Mesenchymal stem cell (in vitro differentiated cells and primary cell): Measurements from ENCODE around the gene P2RY6.

ENCODE experiments used
- DNase-seq: peaks from one replicate; pipeline ENCODE4 v3.0.0-alpha.2; 2013
- H2AFZ ChIP-seq: one replicate; pipeline ENCODE4 v1.6.1; 2013; ENCODE audit warnings: low read depth, mild to moderate bottlenecking, control low read depth, inconsistent platforms, low read length, moderate library complexity
- H2AK5ac ChIP-seq: 2 replicates; pipeline ENCODE4 v1.6.1; 2013; ENCODE audit warnings: low read length, moderate library complexity, mild to moderate bottlenecking, inconsistent platforms; ENCODE audit not compliant: severe bottlenecking
- H2BK120ac ChIP-seq: one replicate; pipeline ENCODE4 v1.6.1; 2013; ENCODE audit warnings: low read depth, mild to moderate bottlenecking, inconsistent platforms, low read length, moderate library complexity
- H2BK12ac ChIP-seq, 2 experiments: one replicate each; pipeline ENCODE4 v1.6.1; 2013; ENCODE audit warnings: inconsistent platforms in 2 of 2, low read length in 2 of 2, mild to moderate bottlenecking in 2 of 2, moderate library complexity in 2 of 2, control low read depth in 1 of 2
- H2BK15ac ChIP-seq: one replicate; pipeline ENCODE4 v1.6.1; 2013; ENCODE audit warnings: mild to moderate bottlenecking, low read depth, inconsistent platforms; ENCODE audit not compliant: poor library complexity, severe bottlenecking
- H2BK5ac ChIP-seq: 2 replicates; pipeline ENCODE4 v1.6.1; 2013; ENCODE audit warnings: low read depth, mild to moderate bottlenecking, low read length, control low read depth, inconsistent platforms; ENCODE audit not compliant: poor library complexity, severe bottlenecking
- H3K14ac ChIP-seq, 2 experiments: one replicate each; pipeline ENCODE4 v1.6.1; 2013; ENCODE audit warnings: inconsistent platforms in 2 of 2, low read length in 2 of 2, control low read depth in 1 of 2, mild to moderate bottlenecking in 1 of 2, moderate library complexity in 1 of 2
- H3K18ac ChIP-seq, 2 experiments: one replicate each; pipeline ENCODE4 v1.6.1; 2013; ENCODE audit warnings: inconsistent platforms in 2 of 2, low read length in 2 of 2, control low read depth in 1 of 2, low read depth in 1 of 2, mild to moderate bottlenecking in 1 of 2
- H3K23ac ChIP-seq, 2 experiments: one replicate each; pipeline ENCODE4 v1.6.1; 2013; ENCODE audit warnings: inconsistent platforms in 2 of 2, low read length in 2 of 2, mild to moderate bottlenecking in 2 of 2, moderate library complexity in 2 of 2, control low read depth in 1 of 2
- H3K27ac ChIP-seq: 2 replicates; pipeline ENCODE4 v1.5.1; 2013; ENCODE audit warnings: mild to moderate bottlenecking, moderate library complexity, low read length, control low read depth, inconsistent platforms; ENCODE audit not compliant: poor library complexity, severe bottlenecking
- H3K27me3 ChIP-seq, 2 experiments: 2 replicates each; pipeline versions ENCODE4 v1.6.1 to v1.7.0; 2013; ENCODE audit warnings: low read length in 2 of 2, mild to moderate bottlenecking in 2 of 2, moderate library complexity in 2 of 2, control low read depth in 1 of 2, inconsistent platforms in 1 of 2; ENCODE audit not compliant: control insufficient read depth in 1 of 2, insufficient read depth in 1 of 2
- H3K36me3 ChIP-seq, 2 experiments: 2 replicates each; pipeline versions ENCODE4 v1.6.1 to v1.7.0; 2013; ENCODE audit warnings: low read length in 2 of 2, control low read depth in 1 of 2, inconsistent platforms in 1 of 2, low read depth in 1 of 2, mild to moderate bottlenecking in 1 of 2; ENCODE audit not compliant: insufficient read depth in 2 of 2, control insufficient read depth in 1 of 2
- H3K4ac ChIP-seq, 2 experiments: one replicate each; pipeline ENCODE4 v1.6.1; 2013; ENCODE audit warnings: inconsistent platforms in 2 of 2, low read length in 2 of 2, mild to moderate bottlenecking in 2 of 2, moderate library complexity in 2 of 2, control low read depth in 1 of 2, low read depth in 1 of 2
- H3K4me1 ChIP-seq: 2 replicates; pipeline ENCODE4 v1.6.1; 2013; ENCODE audit warnings: low read depth, low read length, control low read depth; ENCODE audit not compliant: control insufficient read depth, insufficient read depth
- H3K4me2 ChIP-seq: 2 replicates; pipeline ENCODE4 v1.6.1; 2013; ENCODE audit warnings: low read length, mild to moderate bottlenecking, inconsistent platforms; ENCODE audit not compliant: poor library complexity, severe bottlenecking
- H3K4me3 ChIP-seq, 2 experiments: 2 replicates each; pipeline versions ENCODE4 v1.5.1 to v1.7.0; 2013; ENCODE audit warnings: low read length in 2 of 2, mild to moderate bottlenecking in 2 of 2, control low read depth in 1 of 2, low read depth in 1 of 2; ENCODE audit not compliant: insufficient read depth in 1 of 2
- H3K79me1 ChIP-seq: replicated peaks from 2 replicates; pipeline ENCODE4 v1.6.1; 2013; ENCODE audit warnings: mild to moderate bottlenecking, control low read depth, low read length, inconsistent platforms; ENCODE audit not compliant: poor library complexity, severe bottlenecking
- H3K9ac ChIP-seq: 2 replicates; pipeline ENCODE4 v1.7.0; 2013; ENCODE audit warnings: mild to moderate bottlenecking, low read length, moderate library complexity
- H3K9me3 ChIP-seq: 2 replicates; pipeline ENCODE4 v1.7.0; 2013; ENCODE audit warnings: mild to moderate bottlenecking, low read length; ENCODE audit not compliant: control insufficient read depth
- H4K8ac ChIP-seq: one replicate; pipeline ENCODE4 v1.6.1; 2013; ENCODE audit warnings: inconsistent platforms, mild to moderate bottlenecking, low read length, moderate library complexity
- H4K91ac ChIP-seq: one replicate; pipeline ENCODE4 v1.6.1; 2013; ENCODE audit warnings: mild to moderate bottlenecking, low read length, inconsistent platforms
- WGBS: methylation state at CpG from one replicate; pipeline ENCODE4 v1.1.7; 2013; ENCODE audit warnings: mixed read lengths; 5-methylcytosine and 5-hydroxymethylcytosine counted together

Gene P2RY6

DNA sequence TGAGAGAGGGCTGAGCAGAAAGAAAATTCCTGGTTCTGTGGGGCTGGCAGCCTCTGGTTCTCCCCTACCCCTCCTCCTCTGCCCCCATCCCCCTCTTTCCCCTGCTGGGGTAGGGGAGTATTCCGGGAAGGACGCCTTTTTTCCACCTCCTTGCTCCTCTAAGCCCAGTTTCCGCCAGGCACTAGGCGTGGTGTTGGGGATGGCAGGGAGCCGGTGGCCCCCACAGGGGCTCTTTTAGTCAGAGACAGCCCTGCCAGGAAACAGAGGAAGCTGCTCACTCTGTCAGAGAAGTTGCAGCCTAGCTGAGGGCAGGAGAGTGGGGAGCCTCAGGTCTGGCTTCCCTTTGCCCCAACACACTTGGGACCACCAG, 20.4 kb downstream of the P2RY6 start:
- Histone ChIP-seq H3K36me3 (peaks cover 5% of the 10 kb centered on the region in 2 experiments), H3K4me1 (peaks cover 37% of the 10 kb centered on the region), H3K4me2 (no peak overlapping the region), H4K91ac (no peak overlapping the region), H3K9ac (peak overlapping the region; percentile 11), H2BK15ac (no peak overlapping the region), H3K27ac (no peak overlapping the region), H3K79me1 (no peaks in the 10 kb centered on the region), H3K4me3 (no peak overlapping the region), H3K9me3 (no peaks in the 10 kb centered on the region), H3K4ac (no peak overlapping the region), H2AK5ac (no peak overlapping the region), H4K8ac (no peak overlapping the region), H2BK12ac (no peak overlapping the region), H3K27me3 (no peaks in the 10 kb centered on the region), H2BK5ac (no peak overlapping the region), H2AFZ (no peak overlapping the region), H3K18ac (no peak overlapping the region), H2BK120ac (no peak overlapping the region), H3K23ac (no peak overlapping the region), H3K14ac (no peak overlapping the region)
- 83% methylated on average over 3 of the region's 5 CpGs for WGBS
- DNase-seq = no peak

- Histone ChIP-seq H4K8ac (no peak overlapping the region), H3K4me1 (peaks cover 36% of the 10 kb centered on the region), H2BK15ac (no peak overlapping the region), H4K91ac (no peak overlapping the region), H3K4ac (peak overlapping the region in 1 of 2 experiments; percentile 37), H3K27me3 (no peaks in the 10 kb centered on the region), H3K9me3 (no peaks in the 10 kb centered on the region), H3K79me1 (no peaks in the 10 kb centered on the region), H3K23ac (no peak overlapping the region), H3K14ac (no peak overlapping the region), H2BK5ac (no peak overlapping the region), H2BK12ac (no peak overlapping the region), H3K4me2 (no peak overlapping the region), H2AFZ (no peak overlapping the region), H3K18ac (no peak overlapping the region), H2BK120ac (no peak overlapping the region), H2AK5ac (no peak overlapping the region), H3K9ac (peak overlapping the region; percentile 46), H3K27ac (no peak overlapping the region), H3K4me3 (peak overlapping the region in 1 of 2 experiments; percentile 24), H3K36me3 (peaks cover 5 to 8% of the 10 kb centered on the region in 2 experiments)
- WGBS = 77% methylated on average over 2 of the region's 4 CpGs
- no peak for DNase-seq
Observed at GRCh38 chr11:73293356-73293936, 21.3 kb downstream of the P2RY6 start.

DNA sequence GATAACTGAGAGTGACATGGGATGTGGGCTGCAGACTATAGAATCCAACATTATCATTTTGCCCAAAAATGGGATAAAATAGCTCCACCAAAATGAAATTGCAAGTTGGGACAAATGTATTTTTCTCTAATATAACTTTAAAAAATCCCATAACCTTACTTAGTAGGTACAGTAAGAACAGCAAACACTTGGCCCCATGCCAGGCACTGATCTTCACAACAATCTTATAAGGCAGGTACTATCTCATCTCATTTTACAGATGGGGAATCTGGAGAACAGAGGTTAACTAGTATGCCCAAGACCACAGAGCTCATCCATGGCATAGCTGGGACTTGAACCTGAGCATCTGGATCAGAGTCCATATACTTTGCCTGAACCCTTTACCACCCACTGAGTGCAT, 22.5 kb downstream of the P2RY6 start:
- Histone ChIP-seq H4K91ac (no peak overlapping the region), H3K4me3 (no peak overlapping the region), H2BK5ac (no peak overlapping the region), H2BK120ac (no peak overlapping the region), H3K9me3 (no peaks in the 10 kb centered on the region), H2BK12ac (no peak overlapping the region), H3K14ac (no peak overlapping the region), H3K4ac (no peak overlapping the region), H3K4me1 (peaks cover 26% of the 10 kb centered on the region), H3K27me3 (no peaks in the 10 kb centered on the region), H3K4me2 (no peak overlapping the region), H3K27ac (no peak overlapping the region), H2BK15ac (no peak overlapping the region), H2AFZ (no peak overlapping the region), H3K9ac (peak overlapping the region; percentile 45), H3K23ac (no peak overlapping the region), H4K8ac (no peak overlapping the region), H3K18ac (no peak overlapping the region), H3K79me1 (no peaks in the 10 kb centered on the region), H2AK5ac (no peak overlapping the region), H3K36me3 (peaks cover 5 to 8% of the 10 kb centered on the region in 2 experiments)
- DNase-seq = no peak

DNA sequence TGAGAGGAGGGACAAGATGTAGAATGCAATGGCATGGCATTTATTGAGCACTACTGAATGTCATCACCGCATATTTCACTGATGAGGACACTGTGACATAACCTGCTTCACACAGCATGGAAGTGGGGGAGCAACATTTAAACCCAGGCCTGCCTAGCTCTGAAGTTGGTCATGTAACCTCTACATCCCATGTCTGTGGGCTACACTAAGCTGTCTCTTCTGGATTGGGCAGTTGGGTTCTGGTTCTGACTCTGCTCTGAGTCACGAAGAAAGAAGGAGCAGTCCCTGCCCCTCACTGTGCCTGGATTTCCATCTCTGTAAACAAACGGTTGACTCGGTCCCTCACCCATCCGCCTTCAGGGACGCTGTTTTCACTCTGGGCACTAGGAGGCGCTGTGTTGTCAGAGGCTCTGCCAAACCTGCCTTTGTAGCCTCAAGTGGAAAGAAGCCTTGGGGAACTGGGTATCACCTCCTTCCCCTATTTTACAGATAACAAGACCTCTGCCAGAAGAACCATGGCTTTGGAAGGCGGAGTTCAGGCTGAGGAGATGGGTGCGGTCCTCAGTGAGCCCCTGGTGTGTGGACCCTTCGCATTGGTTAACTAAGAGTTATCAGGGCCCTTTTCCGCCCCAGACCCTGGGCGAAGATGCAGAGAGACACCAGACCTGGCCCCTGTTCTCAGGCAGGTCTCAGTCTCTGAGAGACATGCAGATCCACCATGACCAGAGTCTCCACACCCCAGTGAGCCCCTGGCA, 23.3 kb downstream of the P2RY6 start:
- H2AFZ ChIP-seq = peak overlapping the region; percentile 62
- H3K4ac ChIP-seq = no peak overlapping the region
- H3K9me3 ChIP-seq = no peaks in the 10 kb centered on the region
- H3K14ac ChIP-seq = peak overlapping the region in 1 of 2 experiments; percentile 76
- H2AK5ac ChIP-seq = no peak overlapping the region
- H2BK5ac ChIP-seq = no peak overlapping the region
- no peak overlapping the region for H2BK15ac ChIP-seq
- H4K91ac ChIP-seq = no peak overlapping the region
- no peak overlapping the region for H3K23ac ChIP-seq
- peak overlapping the region; percentile 45 for H3K9ac ChIP-seq
- H3K4me3 ChIP-seq = no peak overlapping the region
- H3K79me1 ChIP-seq = no peaks in the 10 kb centered on the region
- H3K4me1 ChIP-seq = peaks cover 26% of the 10 kb centered on the region
- no peaks in the 10 kb centered on the region for H3K27me3 ChIP-seq
- H4K8ac ChIP-seq = no peak overlapping the region
- H2BK120ac ChIP-seq = no peak overlapping the region
- 41% methylated on average over 12 of the region's 12 CpGs for WGBS
- peaks cover 5 to 8% of the 10 kb centered on the region in 2 experiments for H3K36me3 ChIP-seq
- H3K4me2 ChIP-seq = no peak overlapping the region
- H2BK12ac ChIP-seq = peak overlapping the region in 1 of 2 experiments; percentile 88
- peak overlapping the region; percentile 9 for H3K27ac ChIP-seq
- H3K18ac ChIP-seq = peak overlapping the region in 1 of 2 experiments; percentile 58
- peak; percentile 82 for DNase-seq
